Measurements from ENCODE around the gene PCP2.

Gene PCP2

DNA sequence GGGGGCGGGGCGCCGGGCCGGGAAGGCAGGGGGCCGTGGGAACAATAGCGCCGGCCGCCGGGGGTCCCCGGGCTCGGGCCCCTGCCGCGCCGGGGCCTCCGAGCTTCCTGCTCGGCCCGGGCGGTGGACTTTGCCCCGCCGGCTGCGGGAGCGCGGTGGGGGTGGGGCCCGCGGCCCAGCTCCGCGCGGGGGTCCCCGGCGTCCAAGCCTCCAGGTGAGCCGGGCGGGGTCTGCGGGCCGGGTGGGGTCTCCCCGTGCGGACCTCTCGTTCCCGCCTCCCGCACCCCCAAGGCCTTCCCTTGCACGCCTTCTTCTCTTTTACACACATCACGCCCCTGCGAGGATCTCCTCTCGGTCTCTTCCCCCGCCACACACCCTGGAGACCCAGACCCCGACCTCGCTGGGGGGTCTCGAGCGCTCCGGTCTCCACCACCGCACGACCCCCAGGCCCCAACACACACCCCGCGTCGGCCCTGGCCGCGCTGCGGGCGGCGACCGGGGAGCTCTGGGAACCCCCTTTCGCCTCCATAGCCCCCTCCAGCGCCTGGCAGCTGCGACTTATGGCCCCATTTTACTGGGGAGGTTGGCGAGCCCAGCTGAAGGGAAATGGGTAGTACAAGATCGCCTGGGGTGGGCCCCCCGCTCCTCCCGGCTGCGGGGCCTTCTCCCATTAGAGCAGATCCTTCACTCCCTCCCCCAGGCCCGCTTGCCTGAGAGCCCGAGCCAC, 37.1 kb downstream of the PCP2 start:
- no peak for DNase-seq

DNA sequence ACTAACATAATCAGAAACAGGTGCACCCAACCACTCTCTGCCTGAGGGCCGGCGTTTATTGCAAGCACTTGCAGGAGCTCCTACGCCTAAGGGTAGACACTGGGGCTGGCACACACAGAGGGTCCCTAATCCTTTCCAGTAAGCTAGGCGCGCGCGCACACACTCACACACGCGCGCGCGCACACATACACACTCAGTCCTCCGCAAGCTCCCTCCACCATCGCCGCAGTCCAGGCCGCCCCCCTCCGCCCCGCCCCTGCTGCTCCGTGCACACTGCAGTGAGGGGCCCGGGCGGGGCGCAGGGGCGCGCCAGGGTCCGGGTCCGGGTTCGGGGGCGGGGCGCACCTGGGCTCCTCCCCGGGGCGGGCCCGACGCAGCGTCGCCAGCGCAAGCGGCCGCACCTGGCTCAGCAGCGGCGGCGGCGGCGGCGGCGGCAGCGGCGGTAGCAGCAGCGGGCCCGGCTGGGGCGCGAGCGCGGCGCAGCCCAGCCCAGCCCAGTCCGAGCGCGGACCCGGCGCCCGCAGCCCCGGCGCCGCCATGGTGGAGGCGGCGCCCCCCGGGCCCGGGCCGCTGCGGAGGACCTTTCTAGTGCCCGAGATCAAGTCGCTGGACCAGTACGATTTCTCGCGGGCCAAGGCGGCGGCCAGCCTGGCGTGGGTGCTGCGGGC, 37.9 kb downstream of the PCP2 start, which contains the start of gene CAMSAP3:
Gene CAMSAP3, plus strand, starts transcription at position 398 of the 668 bp plus-strand sequence. Its CDS starts 140 bp downstream, at position 538.
- DNase-seq = peak; percentile 11

DNA sequence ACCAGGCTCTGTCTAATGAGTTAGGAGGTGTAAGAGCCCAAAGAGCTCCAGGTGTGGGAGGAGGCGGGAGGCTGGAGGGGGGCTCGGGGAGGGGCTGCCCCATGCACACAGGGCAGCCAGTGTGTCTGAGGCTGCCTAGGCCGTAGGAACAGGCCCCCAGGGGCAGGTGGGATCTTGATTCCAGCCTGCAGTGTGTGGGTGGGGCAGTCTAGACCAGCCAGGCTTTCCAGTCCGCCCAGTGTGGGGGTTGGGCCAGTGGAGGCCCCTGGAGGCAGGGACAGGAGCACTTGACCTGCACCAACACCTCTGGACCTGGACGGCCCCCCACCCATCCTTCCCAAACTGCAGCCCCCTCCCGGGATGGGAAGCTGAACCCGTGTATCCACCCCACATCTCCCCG, 43.3 kb downstream of the PCP2 start:
- DNase-seq = no peak

DNA sequence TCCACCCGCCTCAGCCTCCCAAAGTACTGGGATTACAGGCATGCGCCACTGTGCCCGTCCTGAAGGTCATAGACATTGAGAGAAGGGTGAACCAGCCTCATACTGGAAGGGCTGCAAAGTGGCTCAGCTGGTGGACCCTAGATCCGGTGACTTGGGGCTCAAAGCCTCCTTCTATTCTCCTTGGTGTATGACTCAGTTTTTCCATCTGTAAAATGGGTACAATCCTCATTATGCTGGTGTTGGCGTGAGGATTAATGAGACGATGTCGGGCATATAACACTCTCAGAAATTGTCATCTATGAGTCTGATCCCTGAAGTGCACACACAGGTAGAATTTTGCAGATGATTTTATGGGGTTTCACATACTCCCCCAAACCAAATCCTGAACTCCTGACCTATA, 43.7 kb downstream of the PCP2 start:
- no peak for DNase-seq

DNA sequence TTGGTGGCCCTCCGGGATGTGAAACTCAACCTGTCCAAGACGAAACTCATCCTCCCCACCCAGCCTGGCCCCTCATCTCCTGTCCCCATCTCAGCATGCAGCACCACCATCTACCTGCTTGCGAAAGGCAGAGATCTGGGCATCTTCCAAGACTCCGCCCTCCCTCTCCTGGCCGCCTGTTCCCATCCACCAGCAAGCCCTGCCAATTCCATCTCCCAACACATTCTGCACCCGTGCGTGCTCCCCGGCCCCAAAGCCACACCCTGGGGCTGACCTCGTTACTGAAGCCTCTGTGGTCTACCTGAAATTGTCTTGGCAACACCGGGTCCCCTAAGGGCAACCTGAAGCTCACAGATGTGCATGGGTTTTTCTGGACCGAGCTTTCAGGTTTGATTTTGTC, 51.1 kb downstream of the PCP2 start:
- DNase-seq = no peak
